NCI-H82 treated with DMSO at 0.1 percent for 48 hours (cell line): ENCODE results near the gene TRIP4.
A peak's percentile ranks its signal among the peaks of the same experiment; 100 is the strongest.

ENCODE experiments used
- DNase-seq: peaks from one replicate; lab custom pipeline; 2025; ENCODE audit not compliant: unreplicated experiment; lab: John Stamatoyannopoulos, UW

Gene TRIP4

GRCh38 chr15:64444836-64445235 lies 57.2 kb downstream of the TRIP4 start:
- DNase-seq: no peak

- no peak for DNase-seq
These were observed 60.1 kb downstream of the TRIP4 start for GRCh38 chr15:64447536-64448315.

GRCh38 chr15:64452988-64453688 lies 65.5 kb downstream of the TRIP4 start:
- DNase-seq: peak; percentile 84

- DNase-seq: no peak
These were observed 66.0 kb downstream of the TRIP4 start for GRCh38 chr15:64453689-64454037.

- no peak for DNase-seq
These were observed 66.6 kb downstream of the TRIP4 start for GRCh38 chr15:64454282-64454681.

GRCh38 chr15:64455961-64456371 lies 68.3 kb downstream of the TRIP4 start:
- no peak for DNase-seq

- DNase-seq: no peak
These were observed 69.0 kb downstream of the TRIP4 start for GRCh38 chr15:64456634-64457108.

- DNase-seq: peak; percentile 64
These were observed 71.6 kb downstream of the TRIP4 start for GRCh38 chr15:64459066-64459781.

- peak; percentile 95 for DNase-seq
These were observed 72.6 kb downstream of the TRIP4 start, which contains the start of gene ZNF609 for GRCh38 chr15:64460206-64460723. ZNF609 (plus strand) TSS chr15:64460578; CDS start chr15:64499420, 38,842 bp downstream.

GRCh38 chr15:64460724-64461720 lies 73.4 kb downstream of the TRIP4 start:
- peak; percentile 48 for DNase-seq

GRCh38 chr15:64461721-64462162 lies 74.1 kb downstream of the TRIP4 start:
- DNase-seq: no peak

- no peak for DNase-seq
These were observed 74.9 kb downstream of the TRIP4 start for GRCh38 chr15:64462492-64462891.

- DNase-seq: no peak
These were observed 76.8 kb downstream of the TRIP4 start for GRCh38 chr15:64464276-64465005.

- DNase-seq: no peak
These were observed 78.9 kb downstream of the TRIP4 start for GRCh38 chr15:64466408-64467141.

GRCh38 chr15:64472161-64472560 lies 84.5 kb downstream of the TRIP4 start:
- DNase-seq: no peak

GRCh38 chr15:64474846-64475245 lies 87.2 kb downstream of the TRIP4 start:
- DNase-seq: no peak

- DNase-seq: no peak
These were observed 88.9 kb downstream of the TRIP4 start for GRCh38 chr15:64476550-64476949.

- no peak for DNase-seq
These were observed 91.2 kb downstream of the TRIP4 start for GRCh38 chr15:64478863-64479262.

- DNase-seq: no peak
These were observed 93.3 kb downstream of the TRIP4 start for GRCh38 chr15:64480891-64481290.
